ENCODE measurements around the gene CYCS.

The CYCS gene

DNA sequence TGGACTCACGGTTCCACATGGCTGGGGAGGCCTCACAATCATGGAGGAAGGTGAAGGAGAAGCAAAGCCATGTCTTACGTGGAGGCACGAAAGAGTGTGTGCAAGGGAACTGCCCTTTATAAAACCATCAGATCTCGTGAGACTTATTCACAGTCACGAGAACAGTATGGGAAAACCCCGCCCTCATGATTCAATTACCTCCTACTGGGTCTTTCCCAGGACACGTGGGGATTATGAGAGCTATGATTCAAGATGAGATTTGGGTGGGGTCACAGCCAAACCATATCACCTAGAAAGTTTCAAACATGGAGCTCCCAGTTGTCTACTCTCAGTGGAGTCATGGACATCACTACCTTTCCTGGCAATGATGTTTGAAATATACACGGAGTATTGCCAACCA, 49.6 kb downstream of the CYCS start:
- DNase-seq (ENCODE audit: low read depth) = no peak

GRCh38 chr7:25073451-25073850, 51.6 kb downstream of the CYCS start:
- no peak for DNase-seq (ENCODE audit: low read depth)
- TF ChIP-seq, protein P1, sequence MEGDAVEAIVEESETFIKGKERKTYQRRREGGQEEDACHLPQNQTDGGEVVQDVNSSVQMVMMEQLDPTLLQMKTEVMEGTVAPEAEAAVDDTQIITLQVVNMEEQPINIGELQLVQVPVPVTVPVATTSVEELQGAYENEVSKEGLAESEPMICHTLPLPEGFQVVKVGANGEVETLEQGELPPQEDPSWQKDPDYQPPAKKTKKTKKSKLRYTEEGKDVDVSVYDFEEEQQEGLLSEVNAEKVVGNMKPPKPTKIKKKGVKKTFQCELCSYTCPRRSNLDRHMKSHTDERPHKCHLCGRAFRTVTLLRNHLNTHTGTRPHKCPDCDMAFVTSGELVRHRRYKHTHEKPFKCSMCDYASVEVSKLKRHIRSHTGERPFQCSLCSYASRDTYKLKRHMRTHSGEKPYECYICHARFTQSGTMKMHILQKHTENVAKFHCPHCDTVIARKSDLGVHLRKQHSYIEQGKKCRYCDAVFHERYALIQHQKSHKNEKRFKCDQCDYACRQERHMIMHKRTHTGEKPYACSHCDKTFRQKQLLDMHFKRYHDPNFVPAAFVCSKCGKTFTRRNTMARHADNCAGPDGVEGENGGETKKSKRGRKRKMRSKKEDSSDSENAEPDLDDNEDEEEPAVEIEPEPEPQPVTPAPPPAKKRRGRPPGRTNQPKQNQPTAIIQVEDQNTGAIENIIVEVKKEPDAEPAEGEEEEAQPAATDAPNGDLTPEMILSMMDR (IDR thresholded peaks at IDR 0.05; ENCODE audit: low read depth, low read length, missing control alignments) = no peak
- H3K4me3 ChIP-seq (ENCODE audit: low read depth, low read length) = no peak overlapping the region

More for the DNA sequence above, 49.6 kb downstream of the CYCS start:
- TF ChIP-seq, protein P1 (IDR thresholded peaks at IDR 0.05; ENCODE audit: low read depth, low read length, missing control alignments) = no peak
- no peak overlapping the region for H3K4me3 ChIP-seq (ENCODE audit: low read depth, low read length)

All from GM12864 (cell line).